Sigmoid colon (tissue), 4 donors: ENCODE data around the gene TRAPPC12.

Experiments used
- EP300 ChIP-seq, 4 donors: sonication (generic); formaldehyde crosslinking; IDR thresholded peaks; one replicate each; pipeline ENCODE4 v1.6.1; 2017; ENCODE audit warnings: antibody characterized with exemption in 4 of 4
- POLR2A ChIP-seq, 2 donors: fragments of 450-650 bp; IDR thresholded peaks; one replicate each; pipeline ENCODE4 v1.6.1; 2016; ENCODE audit warnings: antibody characterized with exemption in 2 of 2, mild to moderate bottlenecking in 2 of 2, moderate library complexity in 2 of 2
- TF ChIP-seq, protein P1 (sequence below), 4 experiments: fragments of 450-650 bp in 3 of 4; fragments of 200-600 bp in 1 of 4; IDR thresholded peaks; one replicate each; pipeline ENCODE4 v1.5.1; 2016 to 2019; ENCODE audit warnings: antibody characterized with exemption in 4 of 4, mild to moderate bottlenecking in 3 of 4, moderate library complexity in 2 of 4

DNA sequence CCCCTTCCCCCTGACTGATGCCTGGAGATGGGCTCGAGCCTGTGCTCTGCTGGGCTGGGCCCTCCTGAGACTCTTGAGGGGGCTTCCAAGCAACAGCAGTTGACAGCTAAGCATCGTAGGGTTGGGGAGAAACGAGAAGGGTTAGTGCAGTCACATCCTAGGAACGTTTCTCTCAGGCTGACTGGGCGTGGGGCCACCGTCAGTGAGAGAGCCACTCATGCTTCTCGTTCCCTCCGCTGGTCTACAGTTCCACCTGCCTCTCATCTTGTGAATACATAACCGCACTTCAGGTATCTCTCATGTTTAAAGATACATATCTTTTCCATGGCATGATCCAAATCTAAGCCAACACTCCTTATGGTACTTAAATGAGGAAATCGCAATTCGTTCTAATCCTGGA is 66.4 kb downstream of the TRAPPC12 start:
- TF ChIP-seq POLR2A (IDR thresholded peaks at IDR 0.05) (no peak), EP300 (IDR thresholded peaks at IDR 0.05) (no peak)
- TF ChIP-seq, protein P1, sequence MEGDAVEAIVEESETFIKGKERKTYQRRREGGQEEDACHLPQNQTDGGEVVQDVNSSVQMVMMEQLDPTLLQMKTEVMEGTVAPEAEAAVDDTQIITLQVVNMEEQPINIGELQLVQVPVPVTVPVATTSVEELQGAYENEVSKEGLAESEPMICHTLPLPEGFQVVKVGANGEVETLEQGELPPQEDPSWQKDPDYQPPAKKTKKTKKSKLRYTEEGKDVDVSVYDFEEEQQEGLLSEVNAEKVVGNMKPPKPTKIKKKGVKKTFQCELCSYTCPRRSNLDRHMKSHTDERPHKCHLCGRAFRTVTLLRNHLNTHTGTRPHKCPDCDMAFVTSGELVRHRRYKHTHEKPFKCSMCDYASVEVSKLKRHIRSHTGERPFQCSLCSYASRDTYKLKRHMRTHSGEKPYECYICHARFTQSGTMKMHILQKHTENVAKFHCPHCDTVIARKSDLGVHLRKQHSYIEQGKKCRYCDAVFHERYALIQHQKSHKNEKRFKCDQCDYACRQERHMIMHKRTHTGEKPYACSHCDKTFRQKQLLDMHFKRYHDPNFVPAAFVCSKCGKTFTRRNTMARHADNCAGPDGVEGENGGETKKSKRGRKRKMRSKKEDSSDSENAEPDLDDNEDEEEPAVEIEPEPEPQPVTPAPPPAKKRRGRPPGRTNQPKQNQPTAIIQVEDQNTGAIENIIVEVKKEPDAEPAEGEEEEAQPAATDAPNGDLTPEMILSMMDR (IDR thresholded peaks at IDR 0.05): no peak
